GM18526 (cell line): Measurements from ENCODE around the gene FRMD3.

Experiments
- POLR2A ChIP-seq: IDR thresholded peaks from 3 replicates; pipeline ENCODE4 v1.6.1; 2011; ENCODE audit not compliant: insufficient read length; ENCODE audit errors: extremely low read depth

FRMD3 gene

DNA sequence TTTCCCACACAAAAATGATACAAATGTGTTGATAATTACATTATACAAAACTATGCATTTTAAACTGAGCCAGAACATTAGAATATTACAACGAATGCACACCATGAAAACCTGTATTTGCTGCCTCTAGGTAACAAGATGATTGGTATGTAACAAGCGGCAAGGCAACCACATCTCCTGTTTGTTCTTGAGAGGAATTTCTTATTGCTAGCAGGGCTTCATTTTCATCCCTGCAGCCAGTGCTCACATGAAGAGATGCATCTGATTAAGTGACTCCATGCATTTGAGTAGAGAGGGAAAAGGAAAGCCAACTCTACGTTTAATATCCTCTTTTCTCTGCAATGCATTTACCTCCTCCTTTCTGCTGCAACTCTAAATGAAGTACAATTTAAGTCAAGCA, 36.6 kb downstream of the FRMD3 start:
- TF ChIP-seq POLR2A: no peak

DNA sequence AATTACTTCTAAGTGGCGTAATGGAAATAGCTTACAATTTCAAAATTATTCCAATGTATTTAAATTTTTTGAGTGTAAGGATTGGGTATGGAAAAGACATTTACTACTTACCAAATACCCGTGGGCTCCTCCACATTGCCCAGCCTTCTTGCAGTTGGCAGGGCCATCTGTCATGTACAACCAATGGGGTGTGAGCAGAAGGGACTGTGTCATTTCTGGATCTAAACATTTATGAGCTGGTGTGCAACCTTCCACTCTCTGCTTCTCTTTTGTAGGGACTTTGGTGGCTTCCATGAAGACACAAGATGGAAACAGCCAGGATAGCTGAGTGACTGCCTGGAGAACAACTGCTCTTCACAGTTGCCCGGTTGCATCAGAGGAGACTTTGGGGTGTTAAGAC, 40.8 kb downstream of the FRMD3 start:
- TF ChIP-seq POLR2A: no peak

DNA sequence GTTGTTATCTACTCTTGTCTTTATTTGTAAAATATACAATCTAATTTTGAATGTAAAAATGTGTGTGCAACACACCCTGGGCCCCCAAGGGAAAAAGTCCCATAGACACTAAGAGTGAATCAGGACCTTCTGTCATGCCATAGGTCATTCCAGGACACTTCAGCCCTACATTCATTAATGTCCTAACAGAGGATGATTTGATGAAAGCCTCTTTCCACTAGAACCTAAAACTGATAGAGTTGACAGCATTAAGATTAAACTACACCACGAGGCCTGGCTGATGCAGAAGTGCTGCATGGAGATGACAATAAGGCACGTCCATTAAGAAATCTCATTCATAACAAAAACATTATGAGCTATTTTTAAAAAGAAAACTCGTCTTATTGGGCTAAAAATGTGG, 46.2 kb downstream of the FRMD3 start:
- TF ChIP-seq POLR2A: no peak

DNA sequence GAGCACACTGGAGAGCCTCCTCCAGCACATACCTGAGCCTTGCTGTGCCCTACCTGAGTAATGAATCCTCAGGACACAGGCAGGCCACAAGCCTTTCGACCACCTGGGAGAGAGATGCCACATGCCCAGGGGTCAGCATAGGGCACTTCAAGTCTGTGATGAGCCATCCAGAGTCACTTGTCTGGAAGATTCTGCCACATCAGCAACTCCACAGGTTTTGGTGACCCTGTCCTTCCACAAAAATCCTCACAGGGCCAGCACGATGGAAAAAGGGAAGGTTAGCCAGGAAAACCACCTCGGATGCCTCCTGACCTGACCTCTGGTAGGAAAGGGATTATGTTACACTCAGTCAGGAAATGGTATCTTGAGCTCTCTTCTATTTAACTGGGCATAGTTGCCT, 46.8 kb downstream of the FRMD3 start:
- TF ChIP-seq POLR2A: no peak

DNA sequence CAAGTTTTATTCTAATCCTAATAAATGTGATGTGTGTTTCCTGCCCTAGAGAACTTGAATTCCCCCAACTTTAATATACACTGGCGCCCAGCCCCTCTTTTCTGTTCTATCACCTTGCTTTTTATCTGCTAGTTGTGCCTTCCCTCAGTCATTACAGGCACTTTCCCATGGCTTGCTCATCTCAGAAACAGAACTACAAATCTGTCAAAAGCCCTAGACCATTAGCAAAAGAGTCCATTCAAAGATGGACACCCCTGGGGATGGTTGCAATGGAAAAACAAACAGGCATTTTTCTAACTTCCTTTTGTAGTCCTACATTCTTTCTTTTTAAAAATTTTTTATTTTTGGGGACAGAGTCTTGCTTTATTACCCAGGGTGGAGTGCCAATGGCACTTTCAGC, 48.2 kb downstream of the FRMD3 start:
- no peak for TF ChIP-seq POLR2A

DNA sequence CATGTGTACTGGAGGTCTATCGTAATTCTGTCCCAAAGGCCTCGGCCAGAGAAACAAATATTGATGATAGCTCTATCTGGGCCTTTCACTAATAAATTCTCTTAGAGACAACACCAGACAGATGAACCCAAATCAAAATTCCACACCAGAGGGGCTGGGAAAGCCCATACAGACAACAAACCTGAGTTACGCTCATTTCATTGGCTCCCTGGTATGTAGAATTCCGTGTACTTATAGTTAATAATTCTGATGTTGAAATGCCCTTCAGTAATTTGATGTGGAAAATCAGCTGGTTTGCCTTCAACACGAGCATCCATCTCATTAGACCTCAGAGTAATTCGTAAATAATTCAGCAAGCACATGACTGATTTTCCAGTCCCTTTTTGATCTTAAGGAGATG, 53.2 kb downstream of the FRMD3 start:
- no peak for TF ChIP-seq POLR2A

DNA sequence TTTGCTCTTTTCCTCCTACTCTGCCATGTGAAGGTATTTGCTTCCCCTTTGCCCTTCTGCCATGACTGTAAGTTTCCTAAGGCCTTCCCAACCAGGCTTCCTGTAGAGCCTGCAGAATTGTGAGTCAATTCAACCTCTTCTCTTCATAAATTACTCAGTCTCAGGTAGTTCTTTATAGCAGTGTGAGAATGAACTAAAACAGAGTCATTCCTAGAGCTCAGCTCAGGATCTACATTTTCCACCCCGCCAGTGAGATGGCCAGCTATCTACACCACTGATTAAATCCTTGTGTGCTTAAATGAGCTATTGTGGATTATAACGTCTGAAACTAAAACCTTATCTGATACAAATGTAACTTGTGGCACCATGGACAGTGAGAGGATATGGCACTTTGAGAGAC, 55.0 kb downstream of the FRMD3 start:
- TF ChIP-seq POLR2A: no peak

DNA sequence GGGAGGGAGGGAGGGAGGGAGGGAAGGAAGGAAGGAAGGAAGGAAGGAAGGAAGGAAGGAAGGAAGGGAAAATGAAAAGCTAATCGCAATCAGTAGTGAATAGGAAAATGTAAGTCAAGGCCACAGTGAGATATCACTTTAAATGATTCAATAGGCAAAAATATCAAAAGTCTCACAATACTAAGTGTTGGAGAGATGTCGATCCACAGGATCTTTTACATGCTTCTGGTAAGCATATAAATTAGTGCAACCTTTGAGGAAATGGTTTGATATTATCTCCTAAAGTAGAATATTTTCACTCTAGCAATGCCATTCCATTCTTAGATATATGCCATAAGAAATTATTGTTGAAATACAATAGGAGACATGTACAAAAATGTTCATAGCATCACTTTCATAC, 58.4 kb downstream of the FRMD3 start:
- TF ChIP-seq POLR2A: no peak

DNA sequence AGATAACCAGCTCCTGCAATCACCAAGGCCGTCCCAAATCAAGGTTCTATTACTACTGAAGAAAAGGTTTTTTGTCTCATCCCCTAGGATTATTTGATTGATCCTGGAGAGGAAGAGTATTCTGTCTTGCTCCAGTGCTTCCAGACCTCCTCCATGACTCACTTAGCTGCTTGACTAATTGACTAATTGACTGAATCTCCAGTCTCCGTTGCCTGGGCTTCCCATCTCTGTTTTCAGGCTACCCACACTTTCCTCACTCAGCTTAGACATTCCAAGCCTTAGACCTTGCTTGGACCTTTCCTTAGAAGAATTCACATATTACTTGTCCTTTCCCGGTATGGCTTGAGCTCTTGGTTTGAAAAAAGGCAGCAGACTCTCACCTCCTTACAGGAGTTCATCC, 60.6 kb downstream of the FRMD3 start:
- TF ChIP-seq POLR2A: no peak

DNA sequence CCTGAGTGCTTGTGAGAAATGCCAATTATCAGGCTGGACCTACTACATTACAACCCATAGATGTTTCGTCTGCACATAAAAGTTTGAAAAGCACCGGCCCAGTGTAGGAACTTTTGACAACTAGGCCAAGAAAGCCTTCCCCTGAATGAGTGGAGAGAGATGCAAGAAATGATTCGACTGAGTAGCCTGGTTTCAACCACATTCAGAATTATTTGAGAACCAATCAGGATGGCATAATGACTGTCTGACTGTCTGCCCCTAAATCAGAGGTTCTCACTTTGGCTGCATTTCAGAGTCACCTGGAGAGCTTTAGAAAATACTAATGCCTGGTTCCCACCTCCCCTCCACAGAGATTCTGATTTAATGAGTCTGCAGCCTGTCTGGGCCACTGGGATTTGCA, 61.1 kb downstream of the FRMD3 start:
- no peak for TF ChIP-seq POLR2A

DNA sequence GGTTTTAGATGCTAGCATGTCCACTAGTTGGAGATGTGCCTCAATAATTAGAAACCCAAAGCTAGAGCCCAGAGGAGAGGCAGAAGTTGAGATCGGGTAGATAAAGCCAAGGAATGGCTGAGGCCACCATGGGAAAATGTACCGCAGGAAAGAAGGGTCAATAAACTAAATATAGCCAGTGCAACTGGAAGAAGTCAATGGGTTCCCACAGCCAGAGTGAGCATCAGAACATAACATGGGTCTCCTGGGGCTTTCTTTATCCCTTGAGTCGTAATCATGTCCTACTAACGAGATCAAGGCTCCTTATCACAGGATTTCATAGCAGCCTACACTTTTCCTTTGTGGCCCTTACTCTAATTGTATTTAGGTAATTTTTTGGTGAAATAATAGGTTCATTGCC, 61.7 kb downstream of the FRMD3 start:
- TF ChIP-seq POLR2A: no peak

DNA sequence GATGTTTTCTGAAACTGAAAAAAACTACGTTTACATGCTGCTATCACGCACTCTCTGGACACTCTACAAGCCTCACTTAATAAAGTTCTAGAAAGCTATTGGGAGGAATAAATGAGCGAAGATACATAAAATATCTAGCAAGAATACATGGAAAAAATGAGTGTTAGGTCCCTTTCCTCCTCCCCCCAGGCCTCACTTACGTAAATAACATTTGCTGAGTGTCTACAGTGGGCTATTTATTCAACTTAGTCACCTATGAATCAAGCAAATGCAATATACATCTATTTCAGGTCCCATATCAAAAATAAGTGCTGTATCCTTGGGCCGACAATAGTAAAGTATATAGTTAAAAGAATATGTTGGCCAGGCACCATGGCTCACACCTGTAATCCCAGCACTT, 62.5 kb downstream of the FRMD3 start:
- no peak for TF ChIP-seq POLR2A

DNA sequence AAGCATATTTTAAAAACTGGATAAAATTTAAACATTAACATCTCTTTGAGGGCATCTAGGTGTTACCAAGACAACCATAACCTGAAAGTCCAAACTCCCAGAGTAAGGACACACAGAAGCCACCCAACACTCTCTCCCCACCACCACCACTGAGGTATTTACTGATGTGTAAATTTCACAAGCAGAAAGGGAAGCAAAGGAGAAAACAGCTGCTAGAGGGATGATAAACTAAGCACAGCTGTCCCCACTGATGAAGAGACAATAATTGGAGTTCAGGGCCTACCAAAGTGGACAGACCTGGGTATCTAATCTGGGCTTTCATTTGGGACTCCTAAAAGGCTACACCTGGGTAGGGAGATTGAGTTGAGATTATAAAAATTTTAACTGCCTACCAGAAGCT, 63.6 kb downstream of the FRMD3 start:
- TF ChIP-seq POLR2A: no peak

DNA sequence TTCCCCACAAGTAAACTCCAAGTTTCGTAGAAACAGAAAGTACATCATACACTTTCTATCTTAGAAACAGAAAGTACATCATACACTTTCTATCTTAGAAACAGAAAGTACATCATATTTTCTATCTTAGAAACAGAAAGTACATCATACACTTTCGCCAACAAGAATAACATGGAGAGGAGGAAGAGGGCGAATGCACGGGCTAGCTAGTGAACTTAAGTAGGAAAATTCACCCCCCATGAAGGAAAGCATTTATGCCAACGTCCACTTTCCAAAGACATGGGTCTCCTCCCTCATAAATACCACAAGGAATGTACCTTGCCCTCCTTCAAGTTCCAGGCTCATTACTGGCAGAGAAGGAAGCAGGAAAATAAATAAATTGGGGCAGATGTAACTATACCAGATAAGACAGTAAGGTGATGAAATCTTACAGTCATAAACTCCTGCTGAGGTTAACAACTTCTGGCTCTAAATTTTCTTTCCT, 64.7 kb downstream of the FRMD3 start:
- no peak for TF ChIP-seq POLR2A

DNA sequence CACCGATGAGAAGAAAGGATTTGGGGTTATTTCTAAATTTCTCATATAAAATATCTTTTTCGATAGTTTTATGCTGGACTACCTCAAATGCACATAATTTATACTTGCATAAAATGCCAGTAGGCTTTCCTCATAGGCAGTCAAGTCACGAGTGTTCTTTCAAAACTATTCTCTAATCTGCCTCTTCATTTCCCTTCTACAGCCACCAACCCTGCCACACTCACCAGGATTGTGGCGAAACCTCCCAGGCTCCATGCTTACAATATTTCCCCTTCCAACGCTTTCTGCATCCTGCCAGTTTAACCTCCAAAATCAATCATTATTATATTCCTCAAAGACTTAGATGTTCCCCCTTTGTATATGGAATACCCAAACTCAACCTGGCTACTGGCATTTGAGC, 65.4 kb downstream of the FRMD3 start:
- TF ChIP-seq POLR2A: no peak

DNA sequence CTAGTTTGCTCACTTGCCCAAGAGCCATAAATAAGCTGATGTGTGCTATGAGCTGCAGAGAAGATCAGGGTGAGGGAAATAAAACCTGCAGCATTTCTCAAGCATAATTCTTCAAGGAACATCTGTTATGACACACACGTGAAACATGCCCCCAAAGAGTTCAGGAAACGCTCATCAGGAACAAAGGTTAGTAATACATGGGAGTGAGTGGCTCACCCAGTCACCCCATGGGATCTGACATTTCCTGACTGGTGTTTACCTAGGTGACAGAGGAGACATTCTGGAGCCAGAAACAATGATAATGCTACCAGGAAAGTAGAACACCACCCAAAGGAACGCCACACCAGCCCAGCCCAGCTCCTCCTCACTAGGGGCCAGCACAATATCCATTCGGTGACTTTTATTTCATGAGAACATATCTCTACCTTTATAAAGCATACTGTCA, 66.0 kb downstream of the FRMD3 start:
- no peak for TF ChIP-seq POLR2A

DNA sequence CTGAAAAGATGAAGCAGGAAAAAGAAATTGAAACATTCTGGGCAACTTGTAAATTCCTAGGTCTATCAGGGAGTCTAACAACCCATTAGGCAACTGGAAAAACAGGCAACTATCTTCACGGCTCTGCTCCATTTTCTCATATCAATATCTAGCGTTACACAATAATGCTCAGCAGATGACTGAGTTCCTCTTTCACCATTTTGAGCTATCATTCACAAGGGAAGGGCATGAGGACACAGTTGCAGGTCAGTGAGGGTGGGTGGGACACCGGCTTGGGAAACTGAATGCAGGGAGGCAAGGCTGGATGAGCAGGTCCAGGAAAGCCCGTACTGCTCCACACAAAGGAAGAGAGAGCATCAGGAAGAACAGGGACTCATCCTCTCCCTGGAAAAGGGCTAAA, 67.0 kb downstream of the FRMD3 start:
- no peak for TF ChIP-seq POLR2A

DNA sequence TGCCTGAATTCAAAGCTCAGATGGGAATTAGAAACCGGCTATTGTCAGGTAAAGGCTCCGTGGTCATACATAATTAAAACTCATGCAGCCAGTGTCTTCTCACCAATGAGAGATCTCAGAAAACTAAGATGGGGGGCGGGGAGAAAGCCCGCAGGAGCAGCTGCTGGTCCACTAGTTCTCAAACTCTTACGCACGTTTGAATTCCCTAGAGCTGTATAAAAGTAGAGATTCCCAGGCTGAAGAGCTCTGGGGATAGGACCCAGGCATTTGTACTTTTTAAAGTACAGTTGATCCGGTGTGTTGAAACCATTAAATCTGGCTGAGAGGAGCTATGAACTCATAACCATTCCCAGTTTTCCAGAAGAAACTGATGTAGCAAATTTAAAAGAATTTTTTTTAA, 68.5 kb downstream of the FRMD3 start:
- no peak for TF ChIP-seq POLR2A
